C1 segment of cervical spinal cord (tissue), 14 donors: ENCODE results near the gene ZP1.

Experiments used
- DNase-seq, 14 donors: peaks; one replicate each; lab custom pipeline; 2025; lab: John Stamatoyannopoulos, UW

ZP1 gene

GRCh38 chr11:60874421-60875365 is 7.4 kb downstream of the ZP1 start:
- no peak for DNase-seq

- DNase-seq, result no peak
These were observed 8.2 kb downstream of the ZP1 start for GRCh38 chr11:60875366-60876167.

GRCh38 chr11:60876168-60876485 is 8.8 kb downstream of the ZP1 start:
- DNase-seq, result no peak

GRCh38 chr11:60878245-60879101 is 11.1 kb downstream of the ZP1 start:
- DNase-seq, result no peak

DNA sequence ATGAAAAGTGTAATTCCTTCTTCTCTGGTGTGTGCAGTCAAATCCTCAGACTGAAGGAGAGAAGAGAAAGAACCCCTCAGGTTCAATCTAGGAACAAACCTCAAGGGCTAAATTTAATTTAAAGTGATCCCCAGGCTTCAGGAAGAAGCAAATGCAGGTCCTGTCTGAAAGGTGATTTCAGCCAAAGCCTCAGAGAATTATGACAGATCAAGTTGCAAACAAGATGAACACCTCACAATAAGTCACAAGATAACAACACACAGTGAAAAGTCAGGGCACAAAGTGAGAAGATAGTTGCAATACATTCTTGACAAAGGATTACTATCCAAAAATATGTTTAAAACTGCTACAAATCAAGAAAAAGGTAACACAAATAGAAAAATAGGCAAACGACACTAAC is 11.8 kb downstream of the ZP1 start:
- DNase-seq, result no peak

- DNase-seq, result no peak
These were observed 12.7 kb downstream of the ZP1 start for GRCh38 chr11:60879971-60880588.

DNA sequence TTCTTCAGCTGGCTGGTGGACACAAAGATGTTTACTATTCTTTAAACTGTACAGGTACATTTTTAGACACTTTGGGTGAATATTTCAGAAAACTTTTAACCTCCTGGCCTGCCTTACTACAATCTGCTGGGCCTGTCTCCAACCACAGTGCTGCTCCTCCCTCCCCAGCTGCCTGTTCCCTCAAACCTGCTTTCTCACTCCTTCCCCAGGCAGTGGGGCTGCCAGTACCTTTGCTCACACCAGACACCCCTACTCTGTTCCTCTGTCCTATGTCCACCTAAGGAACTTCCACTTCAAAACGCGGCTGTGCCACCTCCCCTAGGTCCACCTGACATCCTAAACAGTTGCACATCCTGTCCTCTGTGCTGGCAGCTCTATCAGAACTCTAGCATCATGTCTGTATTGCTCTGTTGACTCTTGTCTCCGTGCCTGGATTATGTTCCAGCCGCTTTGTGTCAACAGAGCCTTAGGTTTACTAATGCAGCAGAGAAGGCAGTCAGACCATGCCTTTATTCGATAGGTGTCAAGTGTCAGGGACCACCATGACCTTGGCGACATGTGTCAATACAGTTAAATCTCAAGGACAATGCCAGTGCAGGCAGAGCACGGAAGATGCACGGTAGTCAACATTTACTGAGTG is 13.4 kb downstream of the ZP1 start:
- DNase-seq, result no peak

DNA sequence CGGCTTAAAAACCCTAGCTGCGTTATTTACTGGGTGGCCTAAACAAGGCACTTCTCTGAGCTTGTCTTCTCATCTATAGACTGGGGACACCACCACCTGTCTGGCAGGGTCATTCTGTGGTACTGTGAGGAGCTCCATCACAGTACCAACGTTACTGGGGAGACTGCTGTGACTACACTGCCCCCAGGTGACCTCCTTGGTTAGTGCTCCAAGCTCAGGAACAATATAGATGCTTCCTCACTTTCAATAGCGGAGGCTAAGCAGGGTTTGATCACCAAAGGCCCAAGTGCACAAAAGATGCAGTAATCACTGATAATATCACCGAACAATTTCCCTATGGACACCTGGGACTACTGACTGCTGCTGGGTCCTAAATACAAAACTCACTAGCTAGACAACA is 20.2 kb downstream of the ZP1 start:
- peak in 3 of 14 donors; percentile 7 to 34 (median 16) for DNase-seq

DNA sequence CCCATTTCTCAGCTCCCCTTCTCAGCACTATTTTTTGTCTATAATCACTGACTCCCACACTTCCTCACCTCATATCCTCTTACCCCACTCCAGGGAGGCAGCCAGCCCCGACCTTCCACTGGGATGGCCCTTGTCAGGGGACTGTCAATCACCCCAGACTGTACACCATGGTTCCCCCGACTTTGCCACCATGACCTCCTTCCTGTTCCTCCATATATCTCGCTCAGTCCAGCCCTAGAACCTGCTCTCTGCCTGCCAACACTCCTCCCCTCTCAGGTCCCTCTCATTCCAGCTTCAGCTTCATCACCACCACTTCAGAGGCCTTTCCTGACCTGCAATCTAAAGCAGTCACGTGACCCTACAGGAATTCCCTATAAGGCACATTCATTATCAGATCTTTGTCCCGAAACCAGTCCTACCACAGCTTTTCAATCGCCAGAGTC is 22.5 kb downstream of the ZP1 start:
- DNase-seq, result no peak

DNA sequence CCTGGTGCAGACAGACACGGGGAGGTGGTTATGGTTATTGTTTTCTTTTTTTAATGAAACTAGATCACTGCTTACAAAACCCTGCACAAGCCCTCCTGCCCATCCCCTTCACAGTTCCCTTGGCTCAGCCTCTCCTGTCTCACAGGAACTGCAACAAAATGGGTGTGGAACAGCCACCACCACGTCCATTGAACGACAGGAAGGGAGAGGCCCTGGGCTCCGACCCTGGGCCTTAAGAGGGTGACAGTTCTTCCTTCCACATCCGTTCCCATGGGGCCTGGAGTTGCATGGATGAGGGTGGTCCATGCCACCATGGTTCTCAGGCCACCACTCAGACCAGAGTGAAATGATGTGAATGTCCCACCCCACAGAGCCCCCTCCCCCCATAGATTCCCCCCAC is 23.4 kb downstream of the ZP1 start:
- no peak for DNase-seq

DNA sequence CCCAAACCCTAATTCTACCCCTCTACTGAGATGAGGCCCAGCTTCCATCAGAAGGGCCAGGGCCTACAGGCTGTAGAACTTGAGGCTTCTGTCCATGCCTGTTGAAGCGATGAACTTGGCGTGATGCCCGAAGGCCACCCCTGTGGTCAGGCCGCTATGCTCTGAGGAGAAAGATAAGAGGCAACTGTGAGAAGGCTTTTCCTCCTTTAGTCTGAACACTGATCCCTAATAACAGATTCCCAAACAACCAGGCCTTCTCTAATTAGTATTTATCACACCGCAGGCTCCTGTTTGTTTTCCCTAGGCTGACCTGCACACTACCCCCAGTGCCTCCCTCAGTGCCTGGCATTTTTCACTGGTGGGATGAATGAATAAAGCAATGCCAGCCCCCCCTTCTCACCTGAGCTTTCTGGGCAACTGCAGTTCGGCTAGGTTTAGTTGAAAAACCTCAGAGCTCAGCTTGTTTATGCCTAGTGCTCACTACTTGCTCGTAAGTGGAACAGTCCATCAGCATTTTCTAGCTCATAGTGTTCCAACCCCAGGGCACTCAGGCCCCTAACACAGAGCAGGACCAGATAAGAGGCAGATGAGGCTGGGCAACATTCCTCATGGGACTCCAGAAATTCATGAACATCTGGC is 23.9 kb downstream of the ZP1 start:
- DNase-seq, result no peak

DNA sequence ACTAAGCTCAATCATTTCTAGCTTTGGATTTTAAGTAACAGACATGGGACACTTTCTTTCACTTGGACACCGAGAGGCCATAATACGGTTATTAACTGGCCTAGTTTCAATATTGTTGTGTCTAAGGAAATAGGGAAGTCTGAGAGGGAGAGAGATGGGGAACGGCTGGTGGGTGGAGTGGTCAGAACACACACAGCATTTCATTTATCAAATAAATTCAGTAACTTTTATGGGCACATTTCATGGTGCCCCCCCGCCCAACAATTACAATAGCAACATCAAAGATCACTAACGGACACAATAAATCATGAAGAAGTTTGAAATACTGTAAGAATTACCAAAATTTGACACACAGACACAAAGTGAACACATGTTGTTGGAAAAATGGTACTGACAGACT is 28.3 kb downstream of the ZP1 start:
- DNase-seq, result no peak

- no peak for DNase-seq
These were observed 30.2 kb downstream of the ZP1 start for GRCh38 chr11:60897496-60897895.

GRCh38 chr11:60899046-60899936 is 31.9 kb downstream of the ZP1 start:
- peak in 1 of 14 donors; percentile 13 for DNase-seq

- no peak for DNase-seq
These were observed 32.6 kb downstream of the ZP1 start for GRCh38 chr11:60899977-60900376.

GRCh38 chr11:60900673-60901404 is 33.5 kb downstream of the ZP1 start:
- peak in 6 of 14 donors; percentile 25 to 66 (median 54) for DNase-seq

GRCh38 chr11:60902625-60903024 is 35.3 kb downstream of the ZP1 start:
- no peak for DNase-seq

DNA sequence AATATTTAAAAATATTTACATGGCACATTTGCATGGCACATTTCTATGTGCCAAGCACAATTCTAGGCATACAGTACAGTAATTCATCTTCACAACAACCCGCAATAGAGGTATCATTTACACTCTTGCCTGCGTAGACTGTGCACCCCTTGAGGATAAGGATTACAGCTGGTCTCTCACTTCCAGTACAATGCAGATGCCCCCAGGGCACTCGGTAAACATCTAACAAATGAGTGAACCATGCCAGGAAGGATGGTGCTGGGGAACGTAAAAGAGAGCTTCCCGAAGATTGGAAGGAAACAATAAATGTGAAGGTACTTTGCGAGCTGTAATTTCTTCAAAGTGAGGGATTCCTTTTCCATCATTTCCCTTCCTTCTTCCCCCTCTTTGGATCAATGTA is 37.7 kb downstream of the ZP1 start:
- DNase-seq, result no peak
